NCI-H187 treated with DMSO at 0.1 percent for 48 hours (cell line): ENCODE measurements around the gene C12orf56.
A peak's percentile ranks its signal among the peaks of the same experiment; 100 is the strongest.

ENCODE experiments used
- DNase-seq: peaks from one replicate; lab custom pipeline; 2025; lab: John Stamatoyannopoulos, UW

C12orf56 gene, protein sequence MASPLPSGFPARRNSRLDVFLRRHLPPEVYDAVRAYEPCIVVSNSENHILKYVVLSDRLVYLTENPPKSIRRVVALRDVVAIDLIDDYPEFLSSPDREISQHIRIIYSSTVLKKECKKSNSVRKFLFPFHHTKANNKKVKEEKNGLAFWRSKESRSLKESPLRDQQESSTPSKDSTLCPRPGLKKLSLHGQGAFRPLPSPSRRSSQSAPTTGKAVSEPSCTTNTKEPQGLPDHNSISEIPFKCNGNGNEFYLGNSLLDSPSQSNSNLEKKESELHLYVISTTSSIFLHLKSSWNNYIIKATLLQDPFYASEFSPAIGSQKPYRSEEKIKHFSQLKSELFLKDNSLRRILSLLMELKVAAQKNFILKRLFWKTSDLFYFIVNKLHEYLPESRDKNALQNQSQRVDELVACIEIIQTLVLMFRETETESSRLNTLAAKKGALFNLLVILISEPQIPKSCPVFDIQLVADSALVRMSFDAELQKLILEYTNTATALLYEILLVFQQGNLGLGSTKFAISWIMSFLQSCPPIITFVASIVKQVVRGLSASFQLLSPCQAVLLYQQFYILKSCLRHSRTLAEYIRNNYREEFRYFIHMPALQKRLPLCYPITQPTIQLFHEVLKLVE

DNA sequence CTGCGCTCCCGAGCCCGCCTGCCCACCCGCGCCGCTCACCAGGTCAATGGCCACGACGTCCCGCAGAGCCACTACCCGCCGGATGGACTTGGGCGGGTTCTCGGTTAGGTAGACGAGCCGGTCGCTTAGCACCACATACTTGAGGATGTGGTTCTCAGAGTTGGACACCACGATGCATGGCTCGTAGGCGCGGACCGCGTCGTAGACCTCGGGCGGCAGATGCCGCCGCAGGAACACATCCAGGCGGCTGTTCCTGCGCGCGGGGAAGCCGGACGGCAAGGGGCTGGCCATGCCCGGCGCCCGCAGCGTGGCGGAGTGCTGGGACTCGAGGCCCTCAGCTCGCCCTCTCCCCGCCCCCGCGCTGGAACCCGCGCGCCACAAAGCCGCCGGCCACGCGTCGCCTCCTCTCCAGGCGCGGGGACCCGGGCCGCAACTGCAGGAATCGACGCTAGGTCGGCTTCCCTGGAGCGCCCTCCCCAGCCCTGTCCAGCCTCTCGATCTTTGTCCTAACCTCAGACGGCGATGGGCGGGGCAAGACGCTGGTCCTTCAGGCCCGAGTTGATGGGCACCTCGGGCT lies at the start of gene C12orf56:
C12orf56 (minus strand) TSS at position 484 of the 577 bp plus-strand sequence; CDS start at position 291, 193 bp downstream.
- DNase-seq: no peak

DNA sequence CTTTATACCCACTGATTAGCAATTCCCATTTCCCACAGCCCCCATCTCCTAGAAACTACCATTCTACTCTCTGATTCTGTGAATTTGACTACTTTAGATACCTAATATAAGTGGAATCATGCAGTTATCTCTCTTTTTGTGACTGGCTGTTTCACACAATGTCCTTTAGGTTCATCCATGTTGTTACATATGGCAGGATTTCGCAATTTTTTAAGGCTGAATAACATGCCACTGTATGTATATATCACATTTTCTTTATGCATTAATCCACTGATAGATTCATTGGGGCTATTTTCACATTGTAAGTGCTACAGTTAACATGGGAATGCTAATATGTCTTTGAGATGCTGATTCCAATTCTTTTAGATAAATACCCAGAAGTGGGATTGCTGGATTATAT lies 49.5 kb upstream of the C12orf56 start:
- no peak for DNase-seq

DNA sequence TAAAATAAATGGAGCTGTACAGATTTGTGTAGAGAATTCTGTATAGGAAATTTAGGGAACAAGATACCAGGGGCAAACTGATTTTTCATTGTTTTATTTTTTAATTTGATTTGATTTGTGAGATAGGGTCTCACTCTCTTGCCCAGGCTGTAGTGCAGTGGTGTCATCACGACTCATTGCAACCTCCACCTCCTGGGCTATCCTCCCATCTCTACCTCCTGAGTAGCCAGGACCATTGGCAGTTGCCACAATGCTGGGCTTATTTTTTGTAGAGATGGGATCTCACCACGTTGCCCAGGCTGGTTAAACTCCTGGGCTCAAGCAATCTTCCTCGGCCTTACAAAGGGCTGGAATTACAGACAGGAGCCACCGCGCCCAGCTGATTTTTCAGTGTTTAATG lies 43.4 kb upstream of the C12orf56 start:
- DNase-seq: no peak

DNA sequence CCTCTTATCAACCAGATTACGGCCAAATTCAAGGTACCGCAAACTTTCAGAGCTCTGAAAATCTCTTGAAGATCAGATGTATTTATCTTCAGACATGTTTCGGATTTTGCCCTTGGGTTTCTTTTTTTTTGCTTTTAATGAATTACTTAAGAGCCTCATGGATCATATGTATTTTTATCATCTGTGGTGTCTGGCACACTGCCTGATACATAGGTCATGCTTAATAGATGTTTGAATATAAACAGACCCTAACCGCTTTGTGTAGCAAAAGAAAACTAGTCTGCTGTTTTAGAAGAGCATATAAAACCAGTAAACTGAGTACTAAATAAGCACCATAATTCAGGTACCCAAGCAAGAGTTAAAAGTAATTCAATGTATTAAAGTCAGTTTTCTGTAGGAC lies 41.2 kb upstream of the C12orf56 start:
- DNase-seq: no peak

DNA sequence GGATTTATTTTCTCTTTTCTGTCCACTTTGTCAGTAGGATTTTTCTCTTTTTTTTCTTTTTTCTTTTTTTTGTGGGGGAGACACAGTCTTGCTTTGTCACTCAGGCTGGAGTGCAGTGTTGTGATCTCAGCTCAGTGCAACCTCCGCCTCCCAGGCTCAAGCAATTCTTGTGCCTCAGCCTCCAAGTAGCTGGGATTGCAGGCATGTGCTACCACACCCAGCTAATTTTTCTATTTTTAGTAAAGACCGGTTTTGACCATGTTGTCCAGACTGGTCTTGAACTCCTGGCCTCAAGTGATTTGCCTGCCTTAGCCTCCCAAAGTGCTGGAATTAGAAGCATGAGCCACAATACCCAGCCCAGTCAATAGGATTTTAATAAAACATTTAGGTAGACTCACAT lies 40.3 kb upstream of the C12orf56 start:
- no peak for DNase-seq

DNA sequence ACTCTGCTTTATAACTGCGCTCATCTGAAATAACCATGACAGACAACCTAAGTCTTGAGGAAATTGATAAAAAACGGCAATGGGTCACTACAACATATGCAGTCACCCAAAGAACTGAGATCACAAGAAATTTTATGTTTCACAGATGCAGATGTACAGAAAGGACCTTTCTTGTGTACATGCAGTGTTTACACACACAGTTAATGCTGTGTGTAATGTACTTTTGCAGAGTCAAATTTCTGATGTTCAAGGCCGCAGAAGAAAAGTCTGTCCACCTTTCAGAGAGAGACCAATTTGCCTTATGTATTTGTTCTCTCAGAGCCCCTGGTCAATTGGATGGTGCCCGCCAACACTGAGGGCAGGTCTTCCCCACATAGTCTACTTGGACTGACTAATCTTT lies 38.4 kb upstream of the C12orf56 start:
- no peak for DNase-seq

DNA sequence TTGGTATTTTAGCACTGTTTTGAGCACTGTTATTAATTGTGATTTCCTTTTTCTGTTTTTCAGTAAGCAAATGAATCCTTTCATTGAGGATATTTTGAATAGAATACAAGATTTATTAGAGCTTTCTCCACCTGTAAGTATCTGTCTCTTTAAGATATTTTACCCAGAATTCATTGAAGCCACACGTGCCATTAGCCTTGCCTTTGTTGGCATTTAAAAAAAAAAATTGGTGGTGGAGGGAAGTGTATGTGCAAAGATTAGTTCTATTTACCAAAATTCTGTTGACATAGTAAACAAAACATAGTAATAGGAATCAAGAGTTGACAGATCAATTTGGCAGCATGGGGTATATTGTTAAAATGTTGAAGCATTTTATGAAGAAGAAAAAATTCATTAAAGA lies 37.4 kb upstream of the C12orf56 start:
- DNase-seq: no peak

DNA sequence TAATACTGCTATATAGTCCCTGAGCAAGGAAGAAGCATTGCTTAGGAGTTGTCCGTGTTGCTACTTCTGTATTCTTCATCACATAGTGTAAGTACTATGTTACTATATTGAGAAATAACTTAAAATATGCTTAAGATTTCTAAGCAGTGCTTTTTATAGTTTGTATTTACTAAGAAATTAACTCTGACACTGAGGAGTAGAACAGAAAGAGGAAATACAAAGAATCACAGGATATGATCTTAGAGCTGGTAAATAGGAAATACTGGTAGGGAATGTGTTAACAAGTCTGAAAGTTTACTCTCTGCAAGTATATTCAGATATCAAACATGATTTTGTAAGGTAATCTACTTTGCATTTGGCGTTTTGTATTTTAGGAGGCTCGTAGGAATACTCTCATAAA lies 29.1 kb upstream of the C12orf56 start:
- DNase-seq: no peak

DNA sequence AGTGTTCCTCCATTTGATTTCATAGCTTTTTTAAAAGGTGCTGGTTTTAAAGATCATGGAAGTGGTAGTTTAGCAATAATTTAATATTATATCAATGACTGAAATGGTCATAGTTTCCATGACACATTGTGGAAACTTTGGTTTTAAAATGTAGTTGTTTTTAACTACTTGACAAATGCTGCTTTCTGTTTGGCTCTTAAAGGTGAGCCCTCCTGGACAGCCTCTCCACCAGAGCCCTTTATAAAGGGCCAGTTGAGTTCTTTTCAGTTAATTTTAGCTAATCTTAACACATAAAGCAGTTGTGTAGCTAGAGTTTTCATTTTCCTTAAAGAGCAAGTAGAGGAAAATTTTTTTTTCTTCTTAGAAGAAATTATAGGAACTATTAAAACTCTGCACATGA lies 27.7 kb upstream of the C12orf56 start:
- no peak for DNase-seq

DNA sequence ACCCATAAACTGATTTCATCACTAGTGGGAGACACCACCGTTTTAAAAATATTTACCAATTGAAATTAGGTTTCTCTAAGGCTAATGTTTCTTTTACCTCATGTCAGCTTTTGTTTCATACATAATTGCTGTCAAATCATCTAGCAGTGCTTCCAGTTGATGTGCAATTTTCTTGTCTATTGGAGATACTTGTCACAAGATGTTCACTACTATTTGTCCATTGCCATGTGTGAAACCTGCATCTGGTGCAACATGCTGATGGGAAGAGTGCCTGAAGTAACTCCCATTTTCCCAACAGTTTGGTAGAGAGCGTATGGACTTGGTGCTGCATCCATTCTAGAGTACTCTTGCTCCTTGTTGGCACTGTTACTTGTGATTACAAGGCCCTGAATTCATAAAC lies 23.3 kb upstream of the C12orf56 start:
- no peak for DNase-seq

DNA sequence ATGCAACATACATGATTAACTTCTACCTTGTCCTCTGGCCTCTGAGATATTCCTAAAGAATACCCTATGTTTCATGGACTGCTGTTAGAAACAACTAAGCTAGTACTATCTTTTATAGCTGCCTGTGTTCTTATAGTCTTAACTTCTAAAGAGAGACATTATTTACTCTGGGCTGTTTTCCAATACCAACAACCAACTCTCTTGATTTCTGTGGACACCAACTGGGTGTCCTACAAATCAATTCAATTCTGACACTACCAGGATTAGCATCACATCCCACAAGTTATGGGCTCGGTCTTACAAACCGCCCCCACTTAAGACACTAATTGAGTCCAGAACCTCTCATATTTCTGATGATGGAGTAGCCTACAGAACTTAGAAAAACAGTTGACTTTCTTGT lies 21.9 kb upstream of the C12orf56 start:
- no peak for DNase-seq

DNA sequence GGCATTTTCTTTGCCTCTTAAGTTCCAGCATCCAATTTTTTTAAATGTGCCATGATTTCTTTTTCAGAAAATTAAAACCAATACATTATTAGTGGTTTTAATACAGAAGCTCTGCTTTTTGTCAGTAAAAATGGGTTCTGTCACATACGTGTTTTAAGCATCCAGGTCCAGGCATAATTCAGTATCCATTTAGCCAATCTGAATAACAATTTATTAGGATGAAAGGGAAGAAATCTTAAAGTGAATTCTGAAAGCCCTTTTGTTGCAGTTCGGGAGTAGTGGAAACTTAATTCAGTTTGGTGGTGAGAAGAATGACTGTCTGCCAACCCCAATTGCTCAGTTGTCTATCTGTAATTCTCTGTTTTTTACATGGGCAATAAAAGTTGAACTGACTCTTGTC lies 20.9 kb upstream of the C12orf56 start:
- DNase-seq: no peak

DNA sequence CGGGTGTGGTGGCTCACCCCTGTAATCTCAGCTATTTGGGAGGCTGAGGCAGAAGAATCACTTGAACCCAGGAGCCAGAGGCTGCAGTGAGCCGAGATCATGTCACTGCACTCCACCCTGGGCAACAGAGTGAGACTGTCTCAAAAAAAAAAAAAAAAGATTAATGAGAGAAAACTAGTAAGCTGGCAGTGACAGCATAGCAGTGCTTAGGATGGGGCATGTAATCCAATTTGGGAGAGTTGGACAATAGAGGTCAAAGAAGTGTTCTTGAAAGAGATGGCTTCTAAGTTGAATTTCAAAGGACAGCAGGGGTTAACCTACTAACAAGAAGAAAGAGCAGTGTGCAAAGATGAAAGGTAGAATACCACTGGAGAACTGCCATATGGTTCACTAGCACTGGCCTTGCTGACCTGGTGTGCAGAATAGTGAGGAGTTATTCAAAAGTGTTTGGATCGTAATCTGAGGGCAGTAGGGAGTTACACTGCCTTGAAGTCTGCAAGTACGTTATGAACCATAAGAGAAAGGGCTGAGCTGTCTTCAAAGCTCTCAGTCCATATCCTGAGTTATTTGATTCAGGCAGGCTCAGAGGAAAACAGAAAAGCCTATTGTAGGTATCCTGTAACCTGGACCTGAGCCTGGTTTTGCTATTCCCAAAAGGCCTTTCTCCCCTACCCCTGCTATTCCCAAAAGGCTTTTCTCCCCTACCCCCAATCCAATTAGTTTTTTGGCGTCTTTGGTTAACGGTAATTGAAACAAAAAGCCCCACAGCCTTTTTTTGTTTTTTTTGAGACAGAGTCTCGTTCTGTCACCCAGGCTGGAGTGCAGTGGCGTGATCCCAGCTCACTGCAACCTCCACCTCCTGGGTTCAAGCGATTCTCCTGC lies 17.0 kb upstream of the C12orf56 start:
- DNase-seq: no peak

DNA sequence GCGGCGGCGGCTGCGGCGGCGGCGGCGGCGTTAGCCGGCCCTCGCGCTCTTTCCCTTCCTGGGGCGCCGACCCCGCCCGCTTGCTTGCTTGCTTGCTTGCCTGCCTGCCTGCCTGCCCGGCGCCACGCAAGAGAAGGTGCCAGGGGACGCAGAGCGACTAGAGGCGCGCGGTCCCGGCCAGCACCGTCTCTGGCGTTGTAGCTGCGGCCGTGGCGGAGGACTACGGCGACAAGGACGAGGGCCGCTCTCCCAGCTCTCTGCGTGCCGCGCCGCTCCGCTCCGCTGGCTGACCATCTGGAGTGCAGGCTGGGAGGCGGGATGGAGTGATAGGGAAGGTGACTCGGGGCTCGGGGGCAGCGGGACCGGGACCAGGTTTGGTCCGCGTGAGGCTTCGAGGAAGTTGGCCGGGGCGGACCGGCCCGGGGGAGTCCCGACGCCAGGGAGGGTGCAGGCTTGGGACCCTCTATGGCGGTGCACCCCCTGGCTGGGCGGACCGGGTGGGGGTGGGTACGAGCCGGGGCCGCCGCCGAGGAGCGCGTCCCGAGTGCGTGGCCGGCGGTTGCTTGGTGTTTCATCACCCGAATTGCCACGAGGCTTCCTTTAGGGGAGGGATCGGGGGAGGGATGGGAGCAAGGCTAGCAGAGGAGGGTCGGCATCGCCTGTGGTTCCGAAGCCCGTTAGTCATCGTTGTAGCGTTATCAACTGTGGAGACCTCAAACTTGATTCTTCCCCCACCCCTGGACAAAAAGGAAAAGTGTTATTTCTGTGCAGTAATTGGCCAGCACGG lies 14.1 kb upstream of the C12orf56 start:
- DNase-seq: no peak

DNA sequence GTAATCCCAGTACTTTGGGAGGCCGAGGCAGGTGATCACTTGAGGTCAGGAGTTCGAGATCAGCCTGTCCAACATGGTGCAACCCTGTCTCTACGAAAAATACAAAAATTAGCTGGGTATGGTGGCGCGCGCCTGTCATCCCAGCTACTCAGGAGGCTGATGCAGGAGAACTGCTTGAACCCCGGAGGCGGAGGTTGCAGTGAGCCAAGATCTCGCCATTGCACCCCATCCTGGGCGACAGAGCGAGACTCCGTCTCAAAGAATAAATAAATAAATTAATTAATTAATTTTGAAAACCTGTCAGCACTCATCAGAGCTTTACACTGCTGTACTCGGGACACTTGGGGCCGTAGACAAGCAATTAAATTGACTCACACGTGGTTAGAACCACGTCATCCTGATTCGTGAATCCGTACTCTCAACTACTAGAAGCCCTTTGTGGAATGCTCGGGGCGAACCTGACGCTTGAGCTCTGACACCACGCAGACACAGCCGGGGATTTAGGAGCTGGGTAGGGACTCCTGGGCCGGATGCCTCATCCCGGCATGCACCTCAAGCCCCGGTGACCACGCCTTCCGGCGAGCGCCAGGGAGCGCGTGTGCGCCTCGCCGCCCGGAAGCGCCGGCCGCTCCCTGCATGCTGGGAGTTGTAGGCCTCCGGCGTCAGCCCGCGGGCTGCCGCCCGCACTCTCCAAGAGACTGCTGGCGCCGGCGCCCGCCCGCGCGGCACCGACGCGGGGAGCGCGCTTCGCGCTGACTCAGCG lies 13.3 kb upstream of the C12orf56 start, which contains the start of gene XPOT:
XPOT (plus strand) TSS at position 686 of the 763 bp plus-strand sequence. CDS start 5,644 bp downstream, outside the sequence.
- DNase-seq: peak; percentile 75

DNA sequence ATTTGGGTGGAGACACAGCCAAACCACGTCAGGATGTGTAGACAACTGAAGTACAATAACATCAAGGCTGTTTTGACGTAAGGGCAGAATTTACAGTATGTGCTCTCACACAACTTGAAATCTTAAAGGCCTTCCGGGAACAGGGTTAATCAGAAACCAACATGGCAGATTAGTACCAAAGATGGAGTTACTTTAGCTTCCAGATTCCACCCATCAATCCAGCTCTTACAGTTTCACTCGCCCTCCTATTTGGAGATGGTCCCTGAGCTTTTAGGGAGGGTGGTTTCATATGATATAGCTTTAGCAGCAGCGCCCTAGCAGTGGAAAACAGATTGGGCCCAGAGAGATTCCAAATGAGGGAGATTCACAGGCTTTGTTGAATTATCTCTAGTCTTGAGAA lies 11.6 kb upstream of the C12orf56 start:
- DNase-seq: no peak

DNA sequence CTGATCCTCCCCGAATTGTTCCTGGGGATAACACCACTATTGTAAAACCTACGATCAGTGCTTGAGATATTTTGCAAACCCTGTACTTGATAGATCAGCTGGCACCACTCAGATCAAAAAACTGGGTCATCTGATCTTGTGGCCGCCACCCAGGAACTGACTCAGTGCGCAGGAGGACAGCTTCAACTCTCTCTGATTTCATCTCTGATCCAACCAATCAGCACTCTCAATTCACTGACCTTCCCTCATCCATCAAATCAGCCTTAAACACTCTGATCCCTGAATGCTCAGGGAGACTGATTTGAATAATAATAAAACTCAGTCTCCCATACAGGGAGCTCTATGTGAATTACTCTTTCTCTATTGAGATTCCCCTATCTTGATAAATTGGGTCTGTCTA lies 9.5 kb upstream of the C12orf56 start:
- DNase-seq: no peak

DNA sequence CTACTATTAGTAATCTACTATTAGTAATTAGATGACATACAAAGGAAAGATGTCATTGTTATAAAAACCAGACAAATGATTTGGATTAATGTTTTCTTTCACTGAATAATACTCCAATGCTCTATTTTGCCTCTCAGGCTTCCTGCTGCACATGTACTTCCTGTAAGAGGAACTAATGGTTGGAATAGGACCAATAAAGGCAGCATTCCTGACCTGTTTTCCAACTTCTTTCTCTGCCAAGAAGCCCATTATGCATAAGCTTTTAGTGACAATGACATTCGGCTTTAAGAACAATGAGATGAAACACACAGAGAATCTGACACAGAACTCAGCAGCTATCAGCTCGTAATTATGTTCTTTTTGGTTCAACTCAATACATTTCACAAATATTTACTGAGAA lies 5.2 kb upstream of the C12orf56 start:
- no peak for DNase-seq

DNA sequence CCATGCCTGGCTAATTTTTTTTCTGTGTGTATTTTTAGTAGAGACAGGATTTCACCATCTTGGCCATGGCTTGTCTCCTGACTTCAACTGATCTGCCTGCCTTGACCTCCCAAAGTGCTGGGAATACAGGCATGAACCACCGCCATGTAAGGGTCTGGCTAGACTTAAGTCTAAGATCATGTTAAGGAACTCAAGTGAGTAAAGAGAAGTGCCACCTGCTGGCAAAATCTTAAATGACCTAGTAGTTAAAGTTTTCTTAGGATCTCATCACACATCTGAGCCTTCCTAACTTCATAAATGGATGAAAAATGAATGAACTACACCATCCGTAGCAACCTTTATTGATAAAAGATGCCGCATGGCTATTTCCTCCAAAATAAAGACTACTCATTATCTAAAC lies 1.7 kb upstream of the C12orf56 start:
- no peak for DNase-seq

DNA sequence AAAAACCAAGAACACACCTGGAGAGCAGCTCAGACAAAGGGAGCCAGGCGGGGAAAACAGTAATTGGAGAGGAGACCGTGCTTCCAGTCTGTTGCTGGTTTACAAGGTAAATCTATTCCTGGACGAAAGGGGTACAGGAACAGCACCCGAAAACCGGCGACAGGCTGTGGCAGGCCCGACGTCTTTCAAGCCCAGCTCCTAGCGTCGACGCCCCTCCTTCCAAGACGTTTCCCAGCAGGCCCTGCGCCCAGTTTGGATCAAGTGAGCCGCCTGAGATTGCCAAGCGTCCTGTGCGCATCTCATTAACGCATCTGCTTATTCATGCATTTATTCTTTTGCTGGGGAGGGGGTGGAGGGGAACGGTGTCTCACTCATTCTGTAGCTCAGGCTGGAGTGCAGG lies 1.4 kb downstream of the C12orf56 start:
- peak; percentile 96 for DNase-seq
